HG03442 (cell line): ENCODE data around the gene RAB41.
"Not testable (repeated sequence)": the region's sequence is repeated elsewhere in the genome, so short reads cannot be mapped to it uniquely, and the experiment has no call there.

ENCODE experiments used
- ATAC-seq: cut with Tn5 transposase; IDR thresholded peaks from one replicate; pipeline ENCODE4 v1.9.1; 2021; ENCODE audit warnings: mild to moderate bottlenecking, moderate library complexity; ENCODE audit not compliant: unreplicated experiment

RAB41 gene

DNA sequence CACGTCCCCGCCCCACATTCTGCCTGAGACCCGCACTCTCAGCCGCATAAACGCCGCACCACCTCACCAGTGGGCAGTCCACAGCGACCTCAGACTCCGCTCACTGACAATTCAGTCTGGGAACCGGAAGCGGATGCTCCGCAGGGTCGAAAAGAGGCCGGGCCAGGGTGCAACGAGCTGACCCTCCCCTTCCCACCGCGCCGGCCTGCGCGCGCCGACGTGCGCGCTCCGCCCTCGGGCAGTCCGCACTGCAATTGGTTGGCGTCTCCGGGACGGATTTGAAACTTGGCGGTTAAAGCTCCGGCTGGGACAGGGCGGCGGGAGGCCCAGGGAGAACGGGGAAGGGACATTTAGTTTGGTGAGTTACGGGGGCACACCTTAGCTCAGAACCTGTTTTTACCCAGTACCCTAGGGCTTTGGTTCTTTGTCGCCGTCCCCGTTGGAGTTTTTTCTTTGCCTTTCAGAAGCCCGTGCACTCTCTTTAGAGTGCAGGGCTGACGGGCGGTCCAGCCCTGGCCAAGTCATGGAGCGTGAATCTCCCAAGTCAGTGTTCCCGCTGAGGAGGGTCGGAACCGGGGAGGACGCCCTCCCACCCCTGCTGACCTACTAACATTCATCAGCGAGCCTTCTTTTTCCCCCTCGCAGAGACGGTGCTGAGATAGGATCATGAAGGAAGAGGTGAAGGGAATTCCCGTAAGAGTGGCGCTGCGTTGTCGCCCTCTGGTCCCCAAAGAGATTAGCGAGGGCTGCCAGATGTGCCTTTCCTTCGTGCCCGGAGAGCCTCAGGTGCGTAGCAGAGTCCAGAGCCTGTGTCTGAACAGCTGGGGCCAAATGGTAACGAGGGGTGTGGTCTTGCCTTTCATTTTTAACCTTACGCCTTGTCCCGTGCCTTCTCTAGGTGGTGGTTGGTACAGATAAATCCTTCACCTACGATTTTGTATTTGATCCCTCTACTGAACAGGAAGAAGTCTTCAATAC, 8.1 kb downstream of the RAB41 start, which contains the start of the genes KIF4A and PDZD11:
Gene KIF4A (plus strand): TSS at position 312 of the 978 bp plus-strand sequence. CDS start 355 bp downstream, at position 667.
Gene PDZD11 (minus strand): TSS at position 135 of the 978 bp plus-strand sequence. CDS start 586 bp downstream, outside the sequence.
- ATAC-seq = peak; percentile 96

DNA sequence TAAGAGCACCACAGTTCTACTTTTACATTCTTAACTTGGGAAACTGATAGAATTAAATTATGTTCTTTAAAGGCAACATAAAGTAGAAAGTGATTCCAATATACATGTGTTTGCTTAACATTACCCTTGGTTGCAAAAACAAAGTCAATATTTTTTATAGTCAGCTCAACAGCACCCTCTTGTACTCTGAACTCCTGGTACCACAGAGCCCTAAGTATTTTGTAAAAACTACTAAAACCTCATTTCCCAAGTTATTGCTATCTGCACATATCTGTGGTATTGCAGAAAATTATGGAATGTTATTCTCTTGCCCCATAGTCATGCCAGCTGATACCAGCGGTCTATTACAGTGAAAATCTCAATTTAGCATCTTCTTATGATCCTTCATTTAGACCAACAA, 10.8 kb downstream of the RAB41 start:
- no peak for ATAC-seq

DNA sequence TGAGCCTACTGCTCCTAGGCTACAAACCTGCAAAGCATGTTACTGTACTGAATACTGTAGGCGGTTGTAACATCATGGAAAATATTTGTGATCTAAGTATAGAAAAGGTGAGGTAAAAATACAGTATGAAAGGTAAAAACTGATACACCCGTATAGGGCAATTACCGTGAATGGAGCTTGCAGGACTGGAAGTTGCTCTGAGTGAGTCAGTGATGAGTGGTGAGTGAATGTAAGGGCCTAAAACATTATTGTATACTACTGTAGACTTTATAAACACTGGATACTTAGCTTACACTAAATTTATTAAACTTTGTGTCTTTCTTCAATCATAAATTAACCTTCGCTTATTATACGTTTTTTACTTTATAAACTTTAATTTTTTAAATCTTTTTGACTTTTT, 11.6 kb downstream of the RAB41 start:
- ATAC-seq = no peak

DNA sequence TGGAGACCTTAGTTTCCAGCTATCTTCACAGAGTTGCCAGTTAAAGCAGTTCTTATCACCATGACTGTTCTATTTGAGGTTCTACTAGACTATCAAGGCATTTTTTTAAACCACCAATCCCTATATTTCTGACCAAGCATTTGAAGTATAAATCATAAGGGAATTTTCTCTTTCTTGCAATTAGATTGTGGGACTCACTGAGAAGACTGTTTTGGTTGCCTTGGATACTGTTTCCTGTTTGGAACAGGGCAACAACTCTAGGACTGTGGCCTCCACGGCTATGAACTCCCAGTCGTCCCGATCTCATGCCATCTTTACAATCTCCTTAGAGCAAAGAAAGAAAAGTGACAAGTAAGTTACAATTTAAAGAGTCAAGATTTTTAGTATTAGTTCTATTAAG, 19.7 kb downstream of the RAB41 start:
- no peak for ATAC-seq

DNA sequence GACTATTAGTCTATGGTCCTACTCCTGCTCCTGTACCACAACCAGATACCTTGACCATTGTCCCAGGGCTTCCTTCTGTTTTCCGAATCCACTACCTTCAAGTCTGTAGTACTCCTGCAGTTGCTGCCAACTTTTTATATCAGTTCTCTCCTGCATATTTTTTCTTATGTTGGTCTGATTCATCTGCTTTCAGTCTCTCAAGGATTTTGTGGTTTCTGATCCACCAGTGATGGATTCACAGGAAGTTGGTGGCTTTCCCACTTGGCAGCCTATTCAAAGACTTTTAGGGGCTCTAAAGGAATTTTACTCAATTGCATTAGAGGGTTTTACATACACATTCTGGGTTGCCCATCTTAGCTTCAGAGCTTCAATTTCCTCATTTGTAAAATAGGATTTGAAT, 31.5 kb downstream of the RAB41 start:
- no peak for ATAC-seq

DNA sequence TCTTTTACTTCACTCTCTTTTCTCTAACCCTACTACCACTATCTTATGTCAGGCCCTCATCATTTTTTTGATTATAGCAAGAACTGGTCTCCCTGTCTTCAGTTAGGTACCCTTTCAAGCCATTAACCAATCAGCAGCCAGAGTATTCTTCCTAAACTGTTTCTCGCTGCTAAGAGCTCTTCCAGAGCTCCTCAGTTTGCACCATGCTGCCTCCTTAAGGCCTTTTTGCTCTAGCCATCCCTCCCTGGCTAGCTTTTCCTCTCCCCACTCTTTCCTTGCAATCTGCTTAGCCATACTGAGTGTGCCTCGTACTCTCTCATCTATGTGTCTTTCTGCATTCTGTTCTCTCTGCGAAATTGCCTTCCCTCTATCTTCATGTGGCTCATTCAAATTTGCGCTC, 40.8 kb downstream of the RAB41 start:
- no peak for ATAC-seq

DNA sequence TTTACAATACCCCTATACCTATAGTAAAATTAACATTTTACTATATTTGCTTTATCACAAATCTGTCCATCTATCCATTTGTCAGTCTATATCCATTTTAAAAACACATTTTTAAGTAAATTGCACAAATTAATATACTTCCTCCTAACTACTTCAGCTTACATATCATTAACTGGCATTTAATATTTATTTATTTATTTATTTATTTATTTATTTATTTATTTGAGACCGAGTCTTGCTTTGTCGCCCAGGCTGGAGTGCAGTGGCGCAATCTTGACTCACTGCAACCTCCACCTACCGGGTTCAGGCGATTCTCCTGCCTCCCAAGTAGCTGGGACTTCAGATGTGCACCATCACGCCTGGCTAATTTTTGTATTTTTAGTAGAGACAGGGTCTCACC, 41.7 kb downstream of the RAB41 start:
- not testable (repeated sequence) for ATAC-seq

DNA sequence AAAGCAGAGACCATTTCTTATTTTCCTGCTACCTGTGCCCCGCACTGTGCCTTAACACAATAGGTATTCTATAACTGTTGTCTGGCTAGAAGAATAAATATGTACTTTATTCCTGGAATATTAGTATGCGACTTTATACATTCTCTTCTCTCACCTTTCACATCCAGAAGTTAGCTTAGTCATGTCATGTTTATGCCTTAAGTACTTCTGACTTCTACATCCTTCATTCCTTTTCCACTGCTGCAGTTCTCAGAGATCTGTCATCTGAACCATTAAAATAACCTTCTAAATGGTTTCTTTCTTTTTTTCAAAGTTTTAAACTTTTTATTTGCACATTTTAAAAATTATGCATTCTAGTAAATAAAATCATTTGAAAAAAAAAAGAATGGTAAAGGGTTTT, 42.4 kb downstream of the RAB41 start:
- no peak for ATAC-seq

DNA sequence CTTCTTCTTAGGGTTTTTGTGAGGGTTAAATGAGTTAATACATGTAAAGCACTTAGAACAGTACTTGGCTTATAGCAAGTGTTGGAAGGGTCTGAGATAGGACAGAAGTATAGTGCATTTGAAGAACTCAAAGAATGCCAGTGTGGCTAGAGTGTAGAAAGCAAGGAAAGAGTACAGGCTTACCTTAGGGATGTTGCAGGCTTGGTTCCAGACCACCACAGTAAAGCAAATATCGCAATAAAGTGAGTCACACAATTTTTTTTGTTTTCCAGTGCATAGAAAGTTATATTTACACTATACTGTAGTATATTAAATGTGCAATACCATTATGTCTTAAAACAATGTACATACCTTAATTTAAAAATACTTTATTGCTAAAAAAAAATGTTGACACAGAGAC, 49.2 kb downstream of the RAB41 start:
- no peak for ATAC-seq

DNA sequence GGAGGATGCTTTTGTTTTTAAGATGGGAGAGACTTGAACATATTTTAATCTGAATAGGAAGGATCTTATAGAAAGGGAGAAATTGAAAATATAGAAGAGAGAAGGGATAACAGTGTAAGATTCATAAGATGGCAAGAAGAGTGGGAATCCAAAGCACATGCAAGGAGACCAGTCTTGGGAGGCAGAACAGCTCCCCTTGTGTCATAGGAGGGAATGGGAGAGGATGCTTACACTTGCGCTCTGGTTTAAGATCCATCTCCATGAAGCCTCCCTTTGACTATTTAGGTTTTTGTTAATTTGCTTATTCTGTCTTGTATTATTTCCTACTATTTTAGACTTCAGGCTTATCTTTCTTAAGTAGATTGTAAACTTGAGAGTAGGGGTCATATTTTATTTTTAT, 50.6 kb downstream of the RAB41 start:
- no peak for ATAC-seq
